ENCODE measurements around the gene MAIP1. TPM values are rescaled to one million over a fixed set of nuclear protein-coding genes. Genes with fewer than 3 reads are reported as not detected.

MAIP1 gene
- polyA plus RNA-seq, 1 experiment, result 11.3 TPM

GRCh38 chr2:199979832-199980628 lies 24.6 kb downstream of the MAIP1 start:
- CTCF ChIA-PET, result interaction anchor here (0.6 to 3.4 kb wide), 30 partner anchors 9 to 723 kb away, joined by 3 to 41 read pairs (median 3); partner anchors contain the start of genes KCTD18 and SPATS2L
- no peaks in the 10 kb centered on the region for H3K27me3 ChIP-seq (ENCODE audit: control insufficient read depth, insufficient read depth, low read length)
- TF ChIP-seq, protein P1, sequence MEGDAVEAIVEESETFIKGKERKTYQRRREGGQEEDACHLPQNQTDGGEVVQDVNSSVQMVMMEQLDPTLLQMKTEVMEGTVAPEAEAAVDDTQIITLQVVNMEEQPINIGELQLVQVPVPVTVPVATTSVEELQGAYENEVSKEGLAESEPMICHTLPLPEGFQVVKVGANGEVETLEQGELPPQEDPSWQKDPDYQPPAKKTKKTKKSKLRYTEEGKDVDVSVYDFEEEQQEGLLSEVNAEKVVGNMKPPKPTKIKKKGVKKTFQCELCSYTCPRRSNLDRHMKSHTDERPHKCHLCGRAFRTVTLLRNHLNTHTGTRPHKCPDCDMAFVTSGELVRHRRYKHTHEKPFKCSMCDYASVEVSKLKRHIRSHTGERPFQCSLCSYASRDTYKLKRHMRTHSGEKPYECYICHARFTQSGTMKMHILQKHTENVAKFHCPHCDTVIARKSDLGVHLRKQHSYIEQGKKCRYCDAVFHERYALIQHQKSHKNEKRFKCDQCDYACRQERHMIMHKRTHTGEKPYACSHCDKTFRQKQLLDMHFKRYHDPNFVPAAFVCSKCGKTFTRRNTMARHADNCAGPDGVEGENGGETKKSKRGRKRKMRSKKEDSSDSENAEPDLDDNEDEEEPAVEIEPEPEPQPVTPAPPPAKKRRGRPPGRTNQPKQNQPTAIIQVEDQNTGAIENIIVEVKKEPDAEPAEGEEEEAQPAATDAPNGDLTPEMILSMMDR (IDR thresholded peaks at IDR 0.05; ENCODE audit: insufficient read depth, low read depth, low read length), result peak; percentile 75
- DNase-seq (ENCODE audit: low read depth), result no peak
- no peak overlapping the region for H3K4me3 ChIP-seq (ENCODE audit: low read depth, low read length)
- no peaks in the 10 kb centered on the region for H3K36me3 ChIP-seq (ENCODE audit: control insufficient read depth, insufficient read depth, low read length)
- POLR2A ChIA-PET, result no interaction called here

- ChIA-PET POLR2A (no interaction called here), CTCF (interaction anchor here (0.7 to 1.2 kb wide), 3 partner anchors 488 to 527 kb away, joined by 3 to 4 read pairs (median 3); partner anchors contain the start of gene KCTD18)
- TF ChIP-seq, protein P1 (IDR thresholded peaks at IDR 0.05; ENCODE audit: insufficient read depth, low read depth, low read length), result no peak
- no peak for DNase-seq (ENCODE audit: low read depth)
- Histone ChIP-seq H3K36me3 (ENCODE audit: control insufficient read depth, insufficient read depth, low read length) (no peaks in the 10 kb centered on the region), H3K4me3 (ENCODE audit: low read depth, low read length) (no peak overlapping the region), H3K27me3 (ENCODE audit: control insufficient read depth, insufficient read depth, low read length) (no peaks in the 10 kb centered on the region)
Measured at GRCh38 chr2:199982126-199982843, 26.9 kb downstream of the MAIP1 start.

DNA sequence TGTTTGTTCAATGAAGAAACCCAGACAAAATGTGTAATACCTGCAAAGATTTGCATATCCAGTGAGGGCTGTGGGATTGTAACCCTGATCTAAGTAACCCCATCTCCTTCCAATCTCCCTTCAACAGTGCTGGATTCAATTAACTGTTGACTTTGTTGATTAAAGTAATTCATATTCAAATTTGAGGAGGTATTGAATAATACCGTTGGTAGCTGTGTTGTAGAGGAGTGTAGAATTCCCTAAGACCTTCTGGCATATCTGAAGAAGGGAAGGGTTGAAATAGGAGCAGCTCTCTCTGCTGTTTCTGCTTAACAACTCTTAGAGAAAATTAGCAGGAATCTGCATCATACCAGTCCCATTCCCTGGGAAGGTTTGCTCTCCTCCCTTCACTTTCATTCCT lies 28.2 kb downstream of the MAIP1 start:
- Histone ChIP-seq H3K36me3 (ENCODE audit: control insufficient read depth, insufficient read depth, low read length) (no peaks in the 10 kb centered on the region), H3K4me3 (ENCODE audit: low read depth, low read length) (no peak overlapping the region), H3K27me3 (ENCODE audit: control insufficient read depth, insufficient read depth, low read length) (no peaks in the 10 kb centered on the region)
- CTCF ChIA-PET, result interaction anchor here (4.0 kb wide), 1 partner anchor 499 kb away, joined by 41 read pairs; no protein-coding TSS in a partner anchor
- TF ChIP-seq, protein P1 (IDR thresholded peaks at IDR 0.05; ENCODE audit: insufficient read depth, low read depth, low read length), result no peak
- DNase-seq (ENCODE audit: low read depth), result no peak
- POLR2A ChIA-PET, result no interaction called here

DNA sequence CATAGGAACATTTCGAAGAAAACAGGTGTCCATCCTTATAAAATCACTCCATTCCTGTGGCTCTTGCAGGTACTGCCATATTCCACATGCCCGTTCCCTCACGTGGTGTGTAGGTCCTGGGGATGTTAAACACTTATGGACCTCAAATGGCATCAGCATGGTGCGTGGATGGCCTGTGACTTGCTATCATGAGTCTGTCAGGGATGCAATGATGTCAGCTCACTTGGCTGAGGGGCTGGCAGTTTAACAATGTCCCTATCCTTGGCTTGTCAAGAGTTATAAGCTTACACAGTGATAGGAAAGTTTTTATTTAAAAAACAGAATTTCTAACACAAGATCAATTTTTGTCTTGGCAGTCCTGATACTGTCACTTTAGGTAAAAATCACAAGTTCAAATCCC lies 28.8 kb downstream of the MAIP1 start:
- ChIA-PET CTCF (interaction anchor here (1.0 to 4.0 kb wide), 8 partner anchors 9 to 499 kb away, joined by 3 to 41 read pairs (median 6); no protein-coding TSS in a partner anchor), POLR2A (no interaction called here)
- Histone ChIP-seq H3K4me3 (ENCODE audit: low read depth, low read length) (no peak overlapping the region), H3K36me3 (ENCODE audit: control insufficient read depth, insufficient read depth, low read length) (no peaks in the 10 kb centered on the region), H3K27me3 (ENCODE audit: control insufficient read depth, insufficient read depth, low read length) (no peaks in the 10 kb centered on the region)
- TF ChIP-seq, protein P1 (IDR thresholded peaks at IDR 0.05; ENCODE audit: insufficient read depth, low read depth, low read length), result no peak
- no peak for DNase-seq (ENCODE audit: low read depth)

- ChIA-PET CTCF (interaction anchor here (0.9 to 4.0 kb wide), 20 partner anchors 10 to 720 kb away, joined by 3 to 41 read pairs (median 4); partner anchors contain the start of gene SPATS2L), POLR2A (no interaction called here)
- no peak overlapping the region for H3K4me3 ChIP-seq (ENCODE audit: low read depth, low read length)
- TF ChIP-seq, protein P1 (IDR thresholded peaks at IDR 0.05; ENCODE audit: insufficient read depth, low read depth, low read length), result no peak
- DNase-seq (ENCODE audit: low read depth), result no peak
- no peaks in the 10 kb centered on the region for H3K27me3 ChIP-seq (ENCODE audit: control insufficient read depth, insufficient read depth, low read length)
- no peaks in the 10 kb centered on the region for H3K36me3 ChIP-seq (ENCODE audit: control insufficient read depth, insufficient read depth, low read length)
Measured at GRCh38 chr2:199984755-199985154, 29.4 kb downstream of the MAIP1 start.
